Measurements from ENCODE around the gene OLFML2A. TPM values are rescaled to one million over a fixed set of nuclear protein-coding genes. Genes with fewer than 3 reads are reported as not detected.

Gene OLFML2A
- total RNA-seq, 1 experiment from 2014 or later: 1.4 TPM

GRCh38 chr9:124810663-124811355 is 33.9 kb downstream of the OLFML2A start:
- intact Hi-C loops (cut with micrococcal nuclease; ENCODE audit: unreplicated experiment): no loop called here
- TF ChIP-seq, protein P1, sequence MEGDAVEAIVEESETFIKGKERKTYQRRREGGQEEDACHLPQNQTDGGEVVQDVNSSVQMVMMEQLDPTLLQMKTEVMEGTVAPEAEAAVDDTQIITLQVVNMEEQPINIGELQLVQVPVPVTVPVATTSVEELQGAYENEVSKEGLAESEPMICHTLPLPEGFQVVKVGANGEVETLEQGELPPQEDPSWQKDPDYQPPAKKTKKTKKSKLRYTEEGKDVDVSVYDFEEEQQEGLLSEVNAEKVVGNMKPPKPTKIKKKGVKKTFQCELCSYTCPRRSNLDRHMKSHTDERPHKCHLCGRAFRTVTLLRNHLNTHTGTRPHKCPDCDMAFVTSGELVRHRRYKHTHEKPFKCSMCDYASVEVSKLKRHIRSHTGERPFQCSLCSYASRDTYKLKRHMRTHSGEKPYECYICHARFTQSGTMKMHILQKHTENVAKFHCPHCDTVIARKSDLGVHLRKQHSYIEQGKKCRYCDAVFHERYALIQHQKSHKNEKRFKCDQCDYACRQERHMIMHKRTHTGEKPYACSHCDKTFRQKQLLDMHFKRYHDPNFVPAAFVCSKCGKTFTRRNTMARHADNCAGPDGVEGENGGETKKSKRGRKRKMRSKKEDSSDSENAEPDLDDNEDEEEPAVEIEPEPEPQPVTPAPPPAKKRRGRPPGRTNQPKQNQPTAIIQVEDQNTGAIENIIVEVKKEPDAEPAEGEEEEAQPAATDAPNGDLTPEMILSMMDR (conservative IDR thresholded peaks at IDR 0.05; ENCODE audit: low read depth, low read length): no peak
- no peak for TF ChIP-seq EZH2 (IDR thresholded peaks at IDR 0.05; ENCODE audit: borderline replicate concordance, low read depth, low read length, poor library complexity, severe bottlenecking)

GRCh38 chr9:124812441-124812876 is 35.5 kb downstream of the OLFML2A start:
- peak; percentile 73 for DNase-seq (ENCODE audit: low spot score)
- Histone ChIP-seq H3K4me3 (ENCODE audit: low read depth, low read length, poor library complexity, severe bottlenecking) (no peak overlapping the region), H3K27ac (ENCODE audit: low read depth, low read length, poor library complexity, severe bottlenecking) (no peak overlapping the region), H3K36me3 (ENCODE audit: insufficient read depth, low read length, poor library complexity, severe bottlenecking) (no peaks in the 10 kb centered on the region), H3K4me1 (ENCODE audit: insufficient read depth, low read length, poor library complexity, severe bottlenecking) (no peaks in the 10 kb centered on the region), H3K9me3 (ENCODE audit: low read depth, low read length, poor library complexity, severe bottlenecking) (no peaks in the 10 kb centered on the region), H3K27me3 (replicated peaks; ENCODE audit: insufficient read depth, low read depth, low read length, poor library complexity) (no peaks in the 10 kb centered on the region)
- ChIA-PET POLR2A (ENCODE audit: low non-redundant PET) (no interaction called here), CTCF (no interaction called here)
- no peak for TF ChIP-seq EZH2 (IDR thresholded peaks at IDR 0.05; ENCODE audit: borderline replicate concordance, low read depth, low read length, poor library complexity, severe bottlenecking)
- TF ChIP-seq, protein P1 (conservative IDR thresholded peaks at IDR 0.05; ENCODE audit: low read depth, low read length): no peak
- no TSS peak for BruUV-seq (replicated peaks)
- intact Hi-C loops (cut with micrococcal nuclease; ENCODE audit: unreplicated experiment): no loop called here

More at GRCh38 chr9:124810663-124811355, 33.9 kb downstream of the OLFML2A start:
- H3K27me3 ChIP-seq (replicated peaks; ENCODE audit: insufficient read depth, low read depth, low read length, poor library complexity): no peaks in the 10 kb centered on the region
- no peaks in the 10 kb centered on the region for H3K9me3 ChIP-seq (ENCODE audit: low read depth, low read length, poor library complexity, severe bottlenecking)
- ChIA-PET POLR2A (ENCODE audit: low non-redundant PET) (no interaction called here), CTCF (no interaction called here)
- H3K36me3 ChIP-seq (ENCODE audit: insufficient read depth, low read length, poor library complexity, severe bottlenecking): no peaks in the 10 kb centered on the region
- no peak overlapping the region for H3K27ac ChIP-seq (ENCODE audit: low read depth, low read length, poor library complexity, severe bottlenecking)
- no TSS peak for BruUV-seq (replicated peaks)
- DNase-seq (ENCODE audit: low spot score): no peak
- H3K4me1 ChIP-seq (ENCODE audit: insufficient read depth, low read length, poor library complexity, severe bottlenecking): no peaks in the 10 kb centered on the region
- H3K4me3 ChIP-seq (ENCODE audit: low read depth, low read length, poor library complexity, severe bottlenecking): no peak overlapping the region

DNA sequence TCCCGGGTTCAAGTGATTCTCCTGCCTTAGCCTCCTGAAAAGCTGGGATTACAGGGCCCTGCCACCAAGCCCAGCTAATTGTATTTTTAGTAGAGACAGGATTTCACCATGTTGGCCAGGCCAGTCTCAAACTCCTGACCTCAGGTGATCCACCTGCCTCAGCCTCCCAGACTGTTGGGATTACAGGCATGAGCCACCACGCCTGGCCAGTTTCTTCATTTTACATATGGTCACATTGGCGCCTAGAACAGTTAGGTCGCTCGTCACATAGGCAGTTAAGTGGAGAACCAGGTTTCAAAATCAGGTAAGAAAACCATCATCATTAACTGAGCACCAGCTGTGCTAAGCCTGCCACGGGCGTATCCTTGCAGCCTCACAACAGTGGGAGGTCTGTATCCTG is 36.1 kb downstream of the OLFML2A start:
- TF ChIP-seq EZH2 (IDR thresholded peaks at IDR 0.05; ENCODE audit: borderline replicate concordance, low read depth, low read length, poor library complexity, severe bottlenecking): no peak
- TF ChIP-seq, protein P1 (conservative IDR thresholded peaks at IDR 0.05; ENCODE audit: low read depth, low read length): no peak
- intact Hi-C loops (cut with micrococcal nuclease; ENCODE audit: unreplicated experiment): no loop called here
- no peaks in the 10 kb centered on the region for H3K4me1 ChIP-seq (ENCODE audit: insufficient read depth, low read length, poor library complexity, severe bottlenecking)
- H3K27me3 ChIP-seq (replicated peaks; ENCODE audit: insufficient read depth, low read depth, low read length, poor library complexity): no peaks in the 10 kb centered on the region
- no peak overlapping the region for H3K4me3 ChIP-seq (ENCODE audit: low read depth, low read length, poor library complexity, severe bottlenecking)
- H3K9me3 ChIP-seq (ENCODE audit: low read depth, low read length, poor library complexity, severe bottlenecking): no peaks in the 10 kb centered on the region
- ChIA-PET POLR2A (ENCODE audit: low non-redundant PET) (no interaction called here), CTCF (no interaction called here)
- no peak for DNase-seq (ENCODE audit: low spot score)
- no peaks in the 10 kb centered on the region for H3K36me3 ChIP-seq (ENCODE audit: insufficient read depth, low read length, poor library complexity, severe bottlenecking)
- H3K27ac ChIP-seq (ENCODE audit: low read depth, low read length, poor library complexity, severe bottlenecking): no peak overlapping the region
- BruUV-seq (replicated peaks): no TSS peak

All from A673 (cell line).